NCI-H82 (cell line): Measurements from ENCODE around the gene IFITM1.
"Not testable (repeated sequence)": the region's sequence is repeated elsewhere in the genome, so short reads cannot be mapped to it uniquely, and the experiment has no call there.

Source experiments
- DNase-seq: peaks from one replicate; lab custom pipeline; 2025; lab: John Stamatoyannopoulos, UW

IFITM1 gene

DNA sequence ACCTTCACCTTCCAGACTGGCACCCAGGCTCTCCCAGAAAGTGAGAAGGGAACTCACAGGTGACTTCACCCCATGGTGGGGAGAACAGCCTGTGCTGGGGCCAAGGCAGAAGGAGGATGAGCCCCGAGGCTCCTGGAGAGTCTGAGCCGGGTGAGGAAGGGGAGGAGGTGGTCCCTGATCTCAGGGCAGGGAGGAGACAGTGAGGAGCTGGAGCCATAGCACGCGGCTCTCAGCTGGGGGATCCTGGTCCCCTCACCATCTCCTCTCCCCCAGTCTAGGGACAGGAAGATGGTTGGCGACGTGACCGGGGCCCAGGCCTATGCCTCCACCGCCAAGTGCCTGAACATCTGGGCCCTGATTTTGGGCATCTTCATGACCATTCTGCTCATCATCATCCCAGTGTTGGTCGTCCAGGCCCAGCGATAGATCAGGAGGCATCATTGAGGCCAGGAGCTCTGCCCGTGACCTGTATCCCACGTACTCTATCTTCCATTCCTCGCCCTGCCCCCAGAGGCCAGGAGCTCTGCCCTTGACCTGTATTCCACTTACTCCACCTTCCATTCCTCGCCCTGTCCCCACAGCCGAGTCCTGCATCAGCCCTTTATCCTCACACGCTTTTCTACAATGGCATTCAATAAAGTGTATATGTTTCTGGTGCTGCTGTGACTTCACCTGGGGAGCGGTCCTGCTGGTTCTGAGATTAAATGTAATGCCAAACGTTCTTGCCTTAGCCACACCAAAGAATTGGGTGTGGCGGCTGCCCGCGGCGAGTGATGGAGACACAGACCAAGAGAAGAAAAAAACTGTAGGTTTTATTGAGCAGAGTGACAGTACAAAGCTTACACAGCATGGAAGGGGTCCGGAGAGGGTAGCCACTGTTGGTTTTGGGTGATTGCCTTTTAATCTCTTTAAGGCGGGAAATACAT lies 4.8 kb upstream of the IFITM1 start:
- not testable (repeated sequence) for DNase-seq

DNA sequence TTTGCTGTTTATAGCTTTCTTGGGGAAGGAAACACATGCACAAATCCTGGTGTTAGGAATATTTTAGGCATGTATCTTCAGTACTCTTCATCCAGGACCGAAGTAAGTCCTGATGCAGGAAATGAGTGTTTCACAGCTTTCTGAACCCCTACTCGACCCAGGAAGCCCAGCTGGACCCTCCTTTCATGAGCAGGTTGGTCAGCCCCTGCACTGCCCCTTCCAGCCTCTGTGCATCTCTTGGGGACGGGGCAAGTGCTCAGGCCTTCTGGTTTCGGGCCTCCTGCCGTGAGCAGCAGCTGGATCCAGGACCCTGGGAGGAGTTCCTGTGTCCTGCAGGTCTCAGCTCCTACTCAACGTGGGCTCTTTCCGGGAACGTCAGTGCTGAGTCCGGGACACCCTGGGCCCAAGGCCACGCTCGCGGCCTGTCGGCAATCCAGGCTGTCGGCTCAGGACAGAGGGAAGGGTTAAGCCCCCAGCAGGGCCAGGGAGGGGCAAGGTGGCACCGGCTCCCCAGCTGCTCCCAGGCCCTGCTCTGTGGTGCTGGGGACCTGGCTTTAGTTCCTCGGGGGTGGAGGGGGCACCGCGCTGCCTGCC lies 3.8 kb upstream of the IFITM1 start:
- not testable (repeated sequence) for DNase-seq

DNA sequence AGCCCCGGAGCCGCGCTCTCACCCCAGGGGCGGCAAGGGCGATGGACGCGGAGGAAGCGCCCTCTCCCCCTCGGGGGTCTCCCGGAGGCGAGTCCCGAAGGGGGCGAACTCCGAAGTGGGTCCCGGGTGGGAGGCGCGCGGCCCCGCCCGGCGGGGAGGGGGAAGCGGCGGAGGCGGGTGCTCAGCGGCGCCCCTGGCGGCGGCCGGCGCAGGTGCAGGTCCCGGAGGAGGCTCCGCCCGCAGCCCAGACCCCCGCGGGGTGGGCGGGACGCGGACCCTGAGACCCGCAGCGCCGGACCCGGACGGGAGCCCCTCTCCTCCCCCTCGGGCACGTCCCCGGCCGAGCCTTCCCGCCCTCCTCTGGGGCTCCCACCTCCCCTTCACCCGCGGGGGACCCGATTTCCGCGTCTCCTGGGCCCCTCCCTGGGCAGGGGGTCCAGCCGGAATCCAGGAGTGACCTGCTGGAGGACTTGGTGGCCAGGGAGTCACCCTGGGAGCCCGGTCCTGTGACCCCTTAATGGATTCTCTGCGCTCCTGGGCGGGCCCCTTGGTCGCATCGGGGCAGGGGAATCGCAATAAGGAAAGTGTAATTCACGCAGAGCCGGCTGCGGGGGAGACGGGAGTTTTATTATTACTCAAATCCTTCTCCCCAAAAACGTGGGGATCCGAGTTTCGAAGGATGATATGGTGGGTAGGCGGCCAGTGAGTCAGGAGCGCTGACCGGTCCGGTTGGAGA lies 2.7 kb upstream of the IFITM1 start:
- DNase-seq, result not testable (repeated sequence)

DNA sequence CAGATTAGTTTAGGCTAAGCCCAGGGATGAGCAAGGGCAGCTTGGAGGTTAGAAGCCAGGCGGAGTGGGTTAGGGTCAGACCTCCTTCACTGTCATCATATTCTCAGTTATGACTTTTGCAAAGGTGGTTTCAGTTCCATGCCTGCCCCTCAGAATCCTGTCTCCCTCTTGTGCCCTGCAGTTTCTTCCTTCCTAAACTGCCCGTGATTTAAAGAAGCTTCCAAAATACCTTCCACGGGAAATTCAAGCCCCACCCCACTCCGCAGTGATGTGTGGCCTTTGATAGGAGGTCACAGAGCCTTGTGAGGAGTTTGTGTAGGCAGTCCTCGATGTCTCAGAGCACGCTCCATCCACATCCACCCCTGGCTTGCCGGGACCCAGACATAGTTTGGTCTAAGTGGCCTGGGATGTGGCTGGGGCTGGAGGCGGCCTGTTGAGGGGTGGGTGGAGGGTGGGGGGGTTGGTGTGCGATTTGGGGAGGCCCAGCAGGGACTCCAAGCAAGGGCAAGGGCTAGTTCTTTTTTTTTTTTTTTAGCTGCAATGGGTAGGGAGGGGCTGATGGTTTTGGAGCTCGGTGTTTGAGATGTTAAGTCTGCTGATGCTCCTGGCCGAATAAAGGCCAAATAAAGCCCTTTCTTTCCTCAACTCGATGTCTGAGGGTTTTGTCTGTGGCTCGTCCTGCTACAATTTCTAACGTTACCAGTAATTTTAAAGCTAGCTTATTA lies 1.6 kb upstream of the IFITM1 start:
- no peak for DNase-seq

DNA sequence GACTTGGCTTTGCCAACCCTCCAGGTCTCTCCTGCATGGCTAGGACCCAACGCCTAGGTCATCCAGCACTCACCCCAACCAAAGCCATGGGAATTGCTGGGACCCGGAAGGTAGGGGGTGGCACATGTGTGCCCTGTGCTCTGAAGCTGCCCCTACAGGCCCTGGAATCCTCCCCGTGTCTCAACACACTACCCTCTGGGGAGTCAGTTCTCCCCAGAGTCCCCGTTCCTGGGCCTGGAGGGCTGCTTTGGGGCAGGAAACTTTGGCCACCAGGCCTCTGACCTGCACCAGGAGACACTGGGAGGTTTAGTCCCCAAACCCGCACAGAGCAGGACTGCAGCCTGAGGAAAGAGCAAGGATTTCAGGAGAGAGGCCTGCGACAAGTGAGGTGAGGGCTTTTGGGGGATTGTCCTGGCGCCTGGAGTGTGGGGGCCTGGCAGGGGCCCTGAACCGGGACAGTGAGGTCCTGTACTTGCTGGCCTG lies 495 bp upstream of the IFITM1 start:
- DNase-seq, result no peak

DNA sequence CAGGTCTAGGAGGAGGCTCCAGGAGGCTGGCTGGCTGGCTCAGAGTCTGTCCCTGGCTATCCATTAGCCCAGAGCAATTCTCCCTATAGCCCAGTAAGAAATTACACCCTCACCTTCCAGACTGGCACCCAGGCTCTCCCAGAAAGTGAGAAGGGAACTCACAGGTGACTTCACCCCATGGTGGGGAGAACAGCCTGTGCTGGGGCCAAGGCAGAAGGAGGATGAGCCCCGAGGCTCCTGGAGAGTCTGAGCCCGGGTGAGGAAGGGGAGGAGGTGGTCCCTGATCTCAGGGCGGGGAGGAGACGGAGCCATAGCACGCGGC lies 675 bp downstream of the IFITM1 start:
- not testable (repeated sequence) for DNase-seq

DNA sequence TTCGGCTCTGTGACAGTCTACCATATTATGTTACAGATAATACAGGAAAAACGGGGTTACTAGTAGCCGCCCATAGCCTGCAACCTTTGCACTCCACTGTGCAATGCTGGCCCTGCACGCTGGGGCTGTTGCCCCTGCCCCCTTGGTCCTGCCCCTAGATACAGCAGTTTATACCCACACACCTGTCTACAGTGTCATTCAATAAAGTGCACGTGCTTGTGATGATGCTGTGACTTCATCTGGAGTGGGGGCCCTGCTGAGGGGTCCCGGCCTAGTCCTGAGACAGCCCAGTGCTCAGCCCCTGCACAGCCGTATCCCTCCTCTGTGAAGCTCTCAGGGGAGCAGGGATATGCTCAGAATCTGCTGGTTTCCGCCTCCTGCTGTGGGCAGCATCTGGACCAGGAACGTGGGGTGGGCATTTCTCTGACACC lies 1.2 kb downstream of the IFITM1 start:
- DNase-seq, result no peak

DNA sequence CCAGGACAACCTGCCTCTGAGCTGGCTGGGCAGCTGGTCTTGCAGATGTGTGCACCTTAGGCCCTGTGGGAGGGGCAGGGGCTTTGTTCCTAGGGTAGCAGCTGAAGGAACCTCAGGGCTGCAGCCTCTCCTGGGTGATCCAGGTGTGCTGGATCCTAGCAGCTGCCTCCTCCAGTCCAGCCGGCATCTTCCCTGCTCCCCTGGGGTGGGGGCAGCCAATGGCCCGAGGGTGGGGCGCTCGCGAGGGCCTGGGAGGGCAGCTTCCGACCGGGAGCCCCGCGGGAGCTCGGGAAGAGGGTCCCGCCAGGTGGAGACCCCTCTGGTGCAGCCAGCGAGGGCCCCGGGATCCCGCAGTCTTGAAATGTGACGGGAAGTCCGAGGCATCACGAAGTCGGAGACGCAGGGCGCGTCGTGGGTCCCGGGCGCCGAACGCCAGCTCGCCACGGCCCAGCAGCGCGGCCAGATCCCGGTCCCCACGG lies 1.7 kb downstream of the IFITM1 start:
- DNase-seq, result no peak

DNA sequence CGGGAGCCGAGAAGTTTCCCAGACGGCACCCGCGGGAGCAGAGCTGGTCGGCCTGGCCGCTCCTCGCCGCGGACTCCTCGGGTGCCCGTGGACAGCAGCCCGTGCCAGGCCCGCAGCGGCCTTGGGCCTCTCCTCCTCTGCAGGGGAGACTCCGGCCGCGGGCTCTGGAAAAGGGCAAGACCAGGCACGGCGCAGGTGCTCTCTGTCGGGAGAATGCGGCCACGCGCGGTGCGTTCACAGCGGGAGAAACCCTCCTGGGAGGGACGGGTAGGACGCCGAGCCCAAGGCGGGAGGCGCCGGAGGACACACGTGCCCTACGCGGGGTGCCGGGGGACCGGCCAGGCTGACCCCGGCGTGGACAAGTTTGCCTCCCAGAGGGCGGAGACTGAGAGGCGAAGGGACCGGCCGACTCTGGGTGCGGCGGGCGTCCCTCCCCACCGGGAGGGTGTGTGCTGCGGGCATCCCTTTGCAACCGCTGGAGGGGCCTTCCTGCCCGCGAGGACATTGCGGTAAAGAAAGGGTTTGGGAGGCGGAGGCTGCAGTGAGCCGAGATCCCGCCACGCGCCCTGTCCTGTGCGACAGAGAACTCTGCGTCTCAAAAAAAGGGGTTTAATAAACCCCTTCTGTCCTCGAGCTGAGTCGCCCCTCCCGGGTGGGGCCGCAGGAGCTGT lies 2.3 kb downstream of the IFITM1 start:
- DNase-seq, result no peak

DNA sequence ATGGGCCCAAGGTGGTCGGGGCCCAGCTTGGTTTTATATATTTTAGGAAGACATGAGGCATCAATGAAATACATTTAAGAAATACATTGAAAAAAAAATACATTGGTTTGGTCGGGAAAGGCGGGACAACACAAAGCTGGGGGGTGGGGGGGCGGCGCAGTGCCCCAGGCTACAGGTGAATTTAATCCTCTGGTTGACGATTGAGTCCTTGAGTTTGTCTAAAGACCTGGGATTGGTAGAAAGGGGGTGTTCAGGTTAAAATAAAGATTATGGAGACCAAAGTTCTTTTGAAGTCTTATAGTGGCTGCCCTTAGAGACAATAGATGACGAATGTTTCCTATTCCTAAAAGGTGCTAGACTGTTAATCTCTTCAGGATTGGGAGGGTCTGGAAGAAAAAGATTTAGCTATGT lies 3.1 kb downstream of the IFITM1 start:
- no peak for DNase-seq

DNA sequence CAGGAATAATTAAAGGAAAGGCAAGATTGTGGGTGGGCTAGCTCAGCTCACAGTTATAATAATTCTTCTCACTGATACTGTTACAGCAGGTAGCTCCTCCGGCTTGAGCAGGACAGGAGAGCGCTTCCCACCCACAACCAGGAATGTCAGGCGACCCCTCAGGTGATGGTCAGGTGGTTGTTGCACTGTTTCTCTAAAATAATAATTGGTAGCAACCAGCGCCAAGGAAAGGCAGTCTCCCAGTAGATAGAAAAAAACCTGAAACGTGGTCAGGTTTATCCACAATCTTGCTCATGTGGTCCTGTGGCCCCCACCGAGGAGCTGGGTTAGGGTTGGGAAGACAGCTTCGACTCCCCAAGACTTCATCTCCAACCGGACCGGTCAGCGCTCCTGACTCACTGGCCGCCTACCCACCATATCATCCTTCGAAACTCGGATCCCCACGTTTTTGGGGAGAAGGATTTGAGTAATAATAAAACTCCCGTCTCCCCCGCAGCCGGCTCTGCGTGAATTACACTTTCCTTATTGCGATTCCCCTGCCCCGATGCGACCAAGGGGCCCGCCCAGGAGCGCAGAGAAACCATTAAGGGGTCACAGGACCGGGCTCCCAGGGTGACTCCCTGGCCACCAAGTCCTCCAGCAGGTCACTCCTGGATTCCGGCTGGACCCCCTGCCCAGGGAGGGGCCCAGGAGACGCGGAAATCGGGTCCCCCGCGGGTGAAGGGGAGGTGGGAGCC lies 4.0 kb downstream of the IFITM1 start:
- DNase-seq, result not testable (repeated sequence)

DNA sequence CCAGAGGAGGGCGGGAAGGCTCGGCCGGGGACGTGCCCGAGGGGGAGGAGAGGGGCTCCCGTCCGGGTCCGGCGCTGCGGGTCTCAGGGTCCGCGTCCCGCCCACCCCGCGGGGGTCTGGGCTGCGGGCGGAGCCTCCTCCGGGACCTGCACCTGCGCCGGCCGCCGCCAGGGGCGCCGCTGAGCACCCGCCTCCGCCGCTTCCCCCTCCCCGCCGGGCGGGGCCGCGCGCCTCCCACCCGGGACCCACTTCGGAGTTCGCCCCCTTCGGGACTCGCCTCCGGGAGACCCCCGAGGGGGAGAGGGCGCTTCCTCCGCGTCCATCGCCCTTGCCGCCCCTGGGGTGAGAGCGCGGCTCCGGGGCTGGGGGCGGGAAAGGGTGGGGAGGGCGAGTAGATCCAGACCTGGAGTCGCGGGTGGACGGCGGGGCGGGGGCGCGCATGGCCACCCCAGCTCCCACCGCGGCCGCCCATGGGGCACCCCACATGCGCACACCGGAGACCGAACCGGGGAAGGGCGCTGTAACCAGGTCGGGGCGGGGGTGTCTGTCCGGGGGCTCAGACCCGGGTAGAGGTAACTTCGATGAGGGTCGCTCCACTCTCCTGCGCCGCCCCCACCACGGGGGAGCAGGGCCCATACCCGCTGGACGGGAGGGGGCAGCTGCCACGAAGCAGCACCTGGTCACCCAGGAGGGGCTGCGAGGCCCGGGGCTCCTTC lies 4.7 kb downstream of the IFITM1 start:
- not testable (repeated sequence) for DNase-seq

DNA sequence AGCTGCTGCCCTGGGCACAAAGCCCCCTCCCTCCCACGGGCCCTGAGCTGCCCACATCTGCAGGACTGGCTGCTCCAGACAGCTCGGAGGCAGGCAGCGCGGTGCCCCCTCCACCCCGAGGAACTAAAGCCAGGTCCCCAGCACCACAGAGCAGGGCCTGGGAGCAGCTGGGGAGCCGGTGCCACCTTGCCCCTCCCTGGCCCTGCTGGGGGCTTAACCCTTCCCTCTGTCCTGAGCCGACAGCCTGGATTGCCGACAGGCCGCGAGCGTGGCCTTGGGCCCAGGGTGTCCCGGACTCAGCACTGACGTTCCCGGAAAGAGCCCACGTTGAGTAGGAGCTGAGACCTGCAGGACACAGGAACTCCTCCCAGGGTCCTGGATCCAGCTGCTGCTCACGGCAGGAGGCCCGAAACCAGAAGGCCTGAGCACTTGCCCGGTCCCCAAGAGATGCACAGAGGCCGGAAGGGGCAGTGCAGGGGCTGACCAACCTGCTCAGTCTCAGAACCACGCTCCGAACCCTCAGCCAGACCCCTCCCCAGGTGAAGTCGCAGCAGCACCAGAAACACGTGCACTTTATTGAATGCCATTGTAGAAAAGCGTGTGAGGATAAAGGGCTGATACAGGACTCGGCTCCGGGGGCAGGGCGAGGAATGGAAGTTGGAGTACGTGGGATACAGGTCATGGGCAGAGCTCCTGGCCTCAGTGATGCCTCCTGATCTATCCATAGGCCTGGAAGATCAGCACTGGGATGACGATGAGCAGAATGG lies 5.5 kb downstream of the IFITM1 start:
- not testable (repeated sequence) for DNase-seq

DNA sequence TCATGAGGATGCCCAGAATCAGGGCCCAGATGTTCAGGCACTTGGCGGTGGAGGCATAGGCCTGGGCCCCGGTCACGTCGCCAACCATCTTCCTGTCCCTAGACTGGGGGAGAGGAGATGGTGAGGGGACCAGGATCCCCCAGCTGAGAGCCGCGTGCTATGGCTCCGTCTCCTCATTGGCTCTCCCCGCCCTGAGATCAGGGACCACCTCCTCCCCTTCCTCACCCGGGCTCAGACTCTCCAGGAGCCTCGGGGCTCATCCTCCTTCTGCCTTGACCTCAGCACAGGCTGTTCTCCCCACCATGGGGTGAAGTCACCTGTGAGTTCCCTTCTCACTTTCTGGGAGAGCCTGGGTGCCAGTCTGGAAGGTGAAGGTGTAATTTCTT lies 6.0 kb downstream of the IFITM1 start:
- DNase-seq, result not testable (repeated sequence)

DNA sequence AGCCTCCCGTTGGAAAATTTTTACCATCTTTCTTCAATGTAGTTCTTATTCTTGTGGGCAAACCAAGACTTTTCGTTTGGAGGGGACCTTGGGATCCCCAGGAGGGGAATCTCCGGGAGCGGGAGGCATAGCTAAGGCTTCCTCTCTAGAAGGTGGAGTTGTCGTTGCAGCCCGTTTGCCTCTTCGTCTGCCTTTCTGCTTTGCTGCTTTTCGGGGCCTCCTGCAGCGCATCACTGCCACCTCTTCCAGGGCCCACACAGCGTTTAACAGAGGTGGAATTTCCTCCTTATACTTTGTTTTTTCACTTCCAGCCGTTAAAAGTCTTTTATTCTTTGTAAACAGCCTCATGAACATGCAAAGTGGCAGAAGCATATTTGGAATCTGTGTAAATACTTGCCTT lies 10.3 kb downstream of the IFITM1 start:
- no peak for DNase-seq

DNA sequence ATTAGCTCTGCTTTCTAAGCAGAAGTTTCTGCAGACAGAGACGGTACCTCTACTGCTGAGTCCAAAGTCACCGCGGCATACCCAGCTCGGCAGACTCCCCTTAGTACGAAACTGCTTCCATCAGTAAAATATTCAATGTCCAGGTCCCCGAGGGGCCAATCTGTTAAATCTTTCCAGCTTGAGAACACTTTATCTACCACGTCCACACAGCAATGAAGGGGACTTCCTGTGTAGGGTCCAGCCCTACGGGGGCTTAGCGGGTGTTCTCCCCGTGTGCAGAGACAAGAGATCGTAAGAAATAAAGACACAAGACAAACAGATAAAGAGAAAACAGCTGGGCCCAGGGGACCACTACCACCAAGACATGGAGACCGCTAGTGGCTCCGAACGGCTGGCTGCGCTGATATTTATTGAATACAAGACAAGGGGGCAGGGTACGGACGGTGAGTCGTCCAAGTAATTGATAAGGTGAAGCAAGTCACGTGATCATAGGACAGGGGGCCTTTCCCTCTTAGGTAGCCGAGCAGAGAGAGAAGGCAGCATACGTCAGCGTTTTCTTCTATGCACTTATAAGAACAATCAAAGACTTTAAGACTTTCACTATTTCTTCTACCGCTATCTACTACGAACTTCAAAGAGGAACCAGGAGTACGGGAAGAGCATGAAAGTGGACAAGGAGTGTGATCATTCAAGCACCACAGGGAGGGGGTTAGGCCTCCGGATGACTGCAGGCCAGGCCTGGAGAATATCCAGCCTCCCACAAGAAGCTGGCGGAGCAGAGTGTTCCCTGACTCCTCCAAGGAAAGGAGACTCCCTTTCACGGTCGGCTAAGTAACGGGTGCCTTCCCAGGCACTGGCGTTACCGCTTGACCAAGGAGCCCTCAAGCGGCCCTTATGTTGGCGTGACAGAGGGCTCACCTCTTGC lies 11.0 kb downstream of the IFITM1 start:
- DNase-seq, result not testable (repeated sequence)

DNA sequence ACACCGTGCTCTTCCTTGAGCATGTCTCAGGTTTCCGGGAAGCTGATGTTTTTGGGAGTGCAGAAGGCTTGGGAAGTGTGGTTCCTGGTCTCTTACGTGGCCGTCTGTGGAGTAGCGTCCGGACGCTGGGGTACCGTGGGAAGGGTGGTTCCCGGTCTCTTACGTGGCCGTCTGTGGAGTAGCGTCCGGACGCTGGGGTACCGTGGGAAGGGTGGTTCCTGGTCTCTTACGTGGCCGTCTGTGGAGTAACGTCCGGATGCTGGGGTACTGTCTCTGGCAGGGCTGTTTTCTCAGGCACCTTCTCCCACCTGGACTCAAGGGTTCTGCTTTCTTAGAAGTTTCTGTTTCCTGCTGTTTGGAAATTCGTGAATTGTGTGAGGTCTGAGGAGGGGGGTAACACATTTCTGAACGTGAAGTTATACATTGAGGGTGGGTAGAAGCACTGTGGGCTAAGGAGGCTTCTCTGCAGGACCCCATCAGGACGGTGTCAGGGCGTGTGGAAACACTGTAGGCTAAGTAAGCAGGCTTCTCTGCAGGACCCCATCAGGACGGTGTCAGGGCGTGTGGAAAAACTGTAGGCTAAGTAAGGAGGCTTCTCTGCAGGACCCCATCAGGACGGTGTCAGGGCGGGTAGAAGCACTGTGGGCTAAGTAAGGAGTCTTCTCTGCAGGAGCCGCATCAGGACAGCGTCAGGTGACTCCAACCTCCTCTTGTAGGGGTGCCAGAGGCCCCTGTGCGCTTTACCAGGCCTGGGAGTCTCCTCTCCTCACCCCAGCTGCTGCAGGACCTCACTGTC lies 12.2 kb downstream of the IFITM1 start:
- DNase-seq, result no peak

DNA sequence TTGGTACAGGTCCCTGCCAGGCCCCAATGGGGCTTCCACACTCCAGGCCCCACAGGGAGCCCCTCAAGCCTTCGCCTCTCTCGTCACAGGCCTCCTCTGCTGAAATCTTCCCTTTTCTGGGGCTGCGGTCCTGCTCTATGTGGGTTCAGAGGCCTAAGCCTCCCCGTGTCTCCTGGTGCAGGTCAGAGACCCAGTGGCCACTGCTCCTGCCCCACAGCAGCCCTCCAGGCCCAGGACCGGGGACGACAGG lies 12.7 kb downstream of the IFITM1 start:
- no peak for DNase-seq
